AG08395 (cell line): Measurements from ENCODE around the gene SOD2.
A peak's percentile ranks its signal among the peaks of the same experiment; 100 is the strongest.
"Not testable (repeated sequence)": the region's sequence is repeated elsewhere in the genome, so short reads cannot be mapped to it uniquely, and the experiment has no call there.

ENCODE experiments used
- DNase-seq: peaks from one replicate; pipeline ENCODE4 v3.0.0; 2012; ENCODE audit warnings: mixed read lengths, low spot score

Gene SOD2

DNA sequence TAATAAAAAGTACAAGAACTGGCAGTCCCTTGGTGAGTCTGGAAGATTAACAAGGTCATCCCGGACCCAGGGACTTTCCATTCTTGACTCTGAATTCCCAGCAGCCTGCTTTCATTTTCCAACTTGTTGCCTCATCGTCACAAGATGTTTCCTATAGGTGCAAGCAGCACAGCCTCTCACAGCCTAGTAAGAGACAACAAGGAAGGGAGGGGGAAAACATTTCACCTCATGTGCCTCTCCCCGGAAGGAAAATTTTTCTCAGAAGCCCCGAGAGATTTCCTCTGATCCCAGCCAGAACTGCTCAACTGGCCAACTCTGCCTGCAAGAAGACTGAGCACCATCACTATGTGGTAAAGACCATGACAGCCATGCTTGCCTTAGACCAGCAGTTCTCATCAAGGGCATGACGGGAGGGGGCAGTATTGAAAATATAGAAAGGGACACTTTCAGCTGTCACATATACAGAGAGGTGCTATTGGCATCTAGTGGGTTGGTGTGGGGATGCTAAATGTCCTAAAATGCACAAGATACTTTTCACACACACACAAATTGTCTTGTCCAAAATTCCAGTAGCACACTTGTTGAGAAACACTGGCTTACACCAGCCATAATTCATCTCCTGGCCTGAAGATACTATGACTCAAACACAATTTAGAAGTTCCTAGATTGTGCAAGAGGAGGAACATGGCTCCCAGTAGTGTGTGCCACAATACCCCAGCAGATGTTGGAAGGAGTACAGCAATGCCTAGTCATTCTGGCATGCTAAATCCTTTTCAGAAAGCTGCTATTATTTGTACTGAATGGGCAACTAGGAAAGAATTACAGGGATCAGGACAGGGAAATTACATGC, 23.4 kb upstream of the SOD2 start:
- DNase-seq, result peak; percentile 94

DNA sequence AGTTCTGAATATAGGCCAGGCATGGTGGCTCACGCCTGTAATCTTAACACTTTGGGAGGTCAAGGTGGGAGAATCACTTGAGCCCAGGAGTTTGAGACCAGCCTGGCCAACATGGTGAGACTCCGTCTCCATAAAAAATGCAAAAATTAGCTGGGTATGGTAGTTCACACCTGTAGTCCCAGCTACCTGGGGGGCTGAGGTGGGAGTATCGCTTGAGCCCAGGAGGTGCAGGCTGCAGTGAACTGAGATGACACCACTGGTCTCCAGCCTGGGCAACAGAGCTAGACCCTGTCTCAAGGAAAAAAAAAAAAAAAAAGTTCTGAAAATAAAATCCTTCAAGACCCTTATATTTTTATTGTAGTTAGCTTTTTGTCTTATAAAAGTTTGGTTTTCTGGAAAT, 22.6 kb upstream of the SOD2 start:
- no peak for DNase-seq

DNA sequence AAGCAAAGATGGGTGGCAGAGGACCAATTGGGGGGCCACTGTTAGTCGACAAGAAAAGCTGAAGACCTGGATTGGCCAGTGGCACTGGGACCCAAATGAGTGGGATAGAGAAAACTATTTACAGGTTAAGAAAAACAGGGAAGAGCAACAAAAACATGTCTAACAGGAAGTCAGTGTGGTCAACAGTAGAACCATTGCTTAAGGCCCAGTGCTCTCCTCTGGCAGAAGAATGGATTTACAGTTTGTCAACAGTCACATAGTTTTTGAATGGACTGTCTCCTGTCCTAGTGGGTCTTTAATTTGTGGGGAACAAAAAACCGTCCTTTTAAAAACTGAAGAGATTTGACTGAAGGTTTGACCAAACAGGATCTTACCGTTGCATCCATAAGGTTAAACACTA, 22.1 kb upstream of the SOD2 start:
- DNase-seq, result no peak

DNA sequence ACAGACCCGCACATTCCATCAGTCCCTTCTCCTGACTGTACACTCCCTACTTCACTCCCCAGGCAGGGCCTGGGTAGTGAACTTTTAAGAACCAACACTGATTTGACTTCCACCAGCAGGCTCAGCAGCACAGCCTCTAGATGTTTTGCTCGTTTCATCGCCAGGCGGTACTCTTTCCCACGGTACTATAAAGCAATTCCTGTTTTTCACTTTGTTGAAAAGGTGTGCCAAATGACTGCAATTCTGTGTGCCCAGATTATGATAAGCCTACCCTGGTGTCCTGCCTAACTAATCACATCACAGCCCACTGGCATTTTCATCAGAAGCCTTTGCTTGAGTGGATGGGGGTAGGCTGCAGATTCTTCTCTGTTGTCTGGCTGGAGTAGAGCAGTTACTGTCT, 21.4 kb upstream of the SOD2 start:
- DNase-seq, result no peak

- DNase-seq, result no peak
Measured at GRCh38 chr6:159713984-159714383, 20.9 kb upstream of the SOD2 start.

GRCh38 chr6:159712389-159712788, 19.3 kb upstream of the SOD2 start:
- DNase-seq, result not testable (repeated sequence)

DNA sequence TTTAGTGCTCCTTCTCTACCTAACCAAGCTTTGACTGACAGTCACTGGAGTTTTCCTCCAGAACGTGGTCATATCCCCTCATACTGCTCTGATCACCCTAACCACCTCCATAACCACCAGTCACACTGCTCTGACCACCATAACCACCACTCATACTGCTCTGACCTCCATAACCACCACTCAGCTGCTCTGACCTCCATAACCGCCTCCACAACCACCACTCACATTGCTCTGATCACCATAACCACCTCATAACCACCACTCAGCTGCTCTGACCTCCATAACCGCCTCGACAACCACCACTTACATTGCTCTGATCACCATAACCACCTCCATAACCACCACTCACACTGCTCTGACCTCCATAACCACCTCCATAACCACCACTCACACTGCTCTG, 17.6 kb upstream of the SOD2 start:
- not testable (repeated sequence) for DNase-seq

- DNase-seq, result peak; percentile 90
Measured at GRCh38 chr6:159701413-159701999, 8.5 kb upstream of the SOD2 start.

DNA sequence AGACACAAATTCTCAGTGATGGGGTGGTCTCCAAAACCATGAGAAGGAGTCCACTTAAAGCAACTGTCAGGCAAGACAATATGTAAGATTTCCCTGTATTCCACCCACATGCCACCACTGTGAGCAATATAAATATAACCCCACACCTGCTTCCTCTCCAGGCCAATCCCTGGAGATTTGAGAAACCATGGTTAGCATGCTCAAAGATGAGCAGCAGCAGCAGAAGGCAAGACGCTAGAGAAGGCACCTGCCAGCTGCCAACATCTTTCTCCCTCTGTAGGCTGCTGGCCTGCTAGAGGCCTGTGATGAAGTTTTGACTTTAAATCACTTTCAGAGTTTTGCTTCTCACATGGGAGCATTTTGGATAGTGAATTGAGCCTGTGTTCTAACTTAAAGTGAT, 7.9 kb upstream of the SOD2 start:
- DNase-seq, result no peak

DNA sequence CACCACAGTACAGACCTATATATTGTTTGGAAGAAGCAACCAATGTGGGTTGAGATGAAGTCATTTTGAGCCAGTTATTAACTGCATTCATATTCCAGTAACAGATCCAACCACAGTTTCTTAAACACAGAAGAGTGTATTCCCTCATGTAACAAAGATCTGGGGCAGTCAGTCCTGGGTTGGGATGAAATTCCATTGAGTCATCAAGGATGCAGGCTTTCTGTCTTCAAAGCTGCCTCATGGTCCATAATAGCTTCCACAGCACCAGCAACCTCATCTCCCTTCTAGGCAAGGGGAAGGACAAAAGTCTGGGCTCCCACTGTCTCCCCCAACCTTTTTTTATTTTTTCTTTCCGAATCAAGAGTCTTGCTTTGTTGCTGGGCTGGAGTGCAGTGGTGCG, 2.9 kb upstream of the SOD2 start:
- peak; percentile 56 for DNase-seq

GRCh38 chr6:159693894-159694545, 979 bp upstream of the SOD2 start:
- no peak for DNase-seq

DNA sequence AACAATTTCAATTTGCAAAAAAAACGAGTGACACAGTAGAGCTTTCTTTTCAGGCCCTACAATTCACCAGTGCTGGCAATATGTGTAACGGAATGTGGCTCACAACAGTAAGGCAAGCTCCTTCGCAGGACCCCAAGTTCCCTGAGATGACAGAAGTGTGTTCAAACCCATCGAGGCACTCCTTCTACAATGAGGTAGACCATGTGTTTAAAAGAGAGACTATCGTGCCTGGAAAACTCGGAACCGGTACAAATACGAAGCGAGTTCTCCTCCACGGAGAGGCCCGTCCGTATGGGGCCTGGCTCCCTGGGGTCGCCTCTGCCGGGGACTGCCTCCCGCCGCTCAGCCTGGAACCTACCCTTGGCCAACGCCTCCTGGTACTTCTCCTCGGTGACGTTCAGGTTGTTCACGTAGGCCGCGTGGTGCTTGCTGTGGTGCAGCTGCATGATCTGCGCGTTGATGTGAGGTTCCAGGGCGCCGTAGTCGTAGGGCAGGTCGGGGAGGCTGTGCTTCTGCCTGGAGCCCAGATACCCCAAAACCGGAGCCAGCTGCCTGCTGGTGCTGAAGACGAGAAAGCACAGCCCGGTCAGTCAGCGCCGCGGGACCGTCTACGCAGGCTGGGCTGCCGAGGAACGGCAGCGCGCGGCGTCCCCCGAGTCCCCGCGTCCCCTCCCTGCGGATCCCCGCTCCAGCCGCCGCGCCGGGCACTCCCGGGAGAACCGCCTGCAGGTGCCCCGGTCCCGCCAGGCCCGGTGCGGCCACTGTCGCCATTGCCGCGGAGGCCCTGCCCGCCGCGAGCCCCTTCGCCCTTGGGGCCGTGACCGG, 526 bp downstream of the SOD2 start:
- peak; percentile 19 for DNase-seq

GRCh38 chr6:159691963-159692287, 1.1 kb downstream of the SOD2 start:
- DNase-seq, result no peak

- DNase-seq, result peak; percentile 70
Measured at GRCh38 chr6:159691133-159691962, 1.7 kb downstream of the SOD2 start.

GRCh38 chr6:159690135-159690534, 2.9 kb downstream of the SOD2 start:
- DNase-seq, result not testable (repeated sequence)

DNA sequence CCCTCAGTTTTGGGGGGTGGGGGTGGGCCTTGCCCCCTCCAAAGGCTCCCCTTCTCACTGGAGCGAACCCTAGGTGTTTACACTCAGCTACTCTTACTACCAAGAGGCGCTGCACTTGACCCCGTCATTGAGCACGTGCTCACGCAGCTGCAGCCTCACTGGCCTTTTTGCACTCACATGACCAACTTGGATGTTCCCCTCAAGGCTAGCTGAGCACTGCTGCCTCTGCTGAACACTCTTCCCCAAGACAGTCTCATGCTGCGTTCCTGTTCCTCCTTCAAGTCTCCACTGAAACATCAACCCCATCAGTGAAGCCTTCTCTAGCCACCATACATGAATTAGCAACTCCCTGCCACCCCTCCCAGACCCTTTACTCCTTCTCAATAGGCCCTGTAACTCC, 4.0 kb downstream of the SOD2 start:
- DNase-seq, result no peak

GRCh38 chr6:159688266-159688905, 4.7 kb downstream of the SOD2 start:
- no peak for DNase-seq

GRCh38 chr6:159687341-159687740, 5.7 kb downstream of the SOD2 start:
- no peak for DNase-seq

GRCh38 chr6:159686703-159687102, 6.3 kb downstream of the SOD2 start:
- no peak for DNase-seq

DNA sequence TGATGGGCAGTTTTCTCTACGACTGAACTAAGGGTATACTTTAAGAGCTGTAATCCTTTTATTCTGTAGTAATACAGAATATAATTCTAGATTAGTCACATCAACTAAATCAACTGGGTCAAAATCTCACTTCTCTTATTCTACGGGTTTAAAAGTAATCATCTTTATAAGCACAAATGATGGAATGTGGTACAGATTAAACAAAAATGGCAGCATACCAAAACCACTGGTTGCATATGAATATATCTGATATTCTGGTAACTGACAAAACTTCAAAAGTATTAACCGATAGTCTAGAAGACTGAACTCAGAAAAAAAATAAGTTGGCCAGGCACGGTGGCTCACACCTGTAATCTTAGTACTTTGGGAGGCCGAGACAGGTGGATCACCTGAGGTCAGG, 7.0 kb downstream of the SOD2 start:
- no peak for DNase-seq

- no peak for DNase-seq
Measured at GRCh38 chr6:159684013-159684304, 9.1 kb downstream of the SOD2 start.
